Astrocyte (in vitro differentiated cells and primary cell): Measurements from ENCODE around the gene PLEKHO1.

Source experiments
- EZH2 ChIP-seq: IDR thresholded peaks from 2 replicates; pipeline ENCODE4 v1.6.1; 2012; ENCODE audit warnings: mild to moderate bottlenecking, low read length, inconsistent platforms; ENCODE audit not compliant: insufficient read depth
- TF ChIP-seq, protein P1 (sequence below): IDR thresholded peaks from 2 replicates; pipeline ENCODE4 v1.5.1; 2011; ENCODE audit warnings: low read depth, mild to moderate bottlenecking, inconsistent platforms, low read length, moderate library complexity; ENCODE audit not compliant: insufficient read depth

DNA sequence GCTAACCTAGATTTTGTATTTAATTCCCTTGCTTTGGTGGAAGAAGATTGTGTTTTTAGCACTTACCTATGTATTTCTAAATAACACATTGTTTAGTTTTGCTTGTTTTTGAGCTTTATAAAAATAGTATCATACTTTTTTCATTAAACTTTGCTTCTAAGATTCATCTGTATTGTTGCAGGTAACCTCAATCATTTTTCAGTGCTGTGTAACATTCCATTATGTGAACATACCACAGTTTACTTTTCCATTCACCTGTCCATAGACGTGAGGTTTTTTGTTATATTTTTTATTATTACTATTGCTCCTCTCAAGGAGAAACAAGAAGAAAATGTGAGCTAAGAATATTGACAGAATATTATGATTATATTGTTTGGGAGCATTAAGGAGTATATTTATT lies 15.2 kb upstream of the PLEKHO1 start:
- TF ChIP-seq, protein P1, sequence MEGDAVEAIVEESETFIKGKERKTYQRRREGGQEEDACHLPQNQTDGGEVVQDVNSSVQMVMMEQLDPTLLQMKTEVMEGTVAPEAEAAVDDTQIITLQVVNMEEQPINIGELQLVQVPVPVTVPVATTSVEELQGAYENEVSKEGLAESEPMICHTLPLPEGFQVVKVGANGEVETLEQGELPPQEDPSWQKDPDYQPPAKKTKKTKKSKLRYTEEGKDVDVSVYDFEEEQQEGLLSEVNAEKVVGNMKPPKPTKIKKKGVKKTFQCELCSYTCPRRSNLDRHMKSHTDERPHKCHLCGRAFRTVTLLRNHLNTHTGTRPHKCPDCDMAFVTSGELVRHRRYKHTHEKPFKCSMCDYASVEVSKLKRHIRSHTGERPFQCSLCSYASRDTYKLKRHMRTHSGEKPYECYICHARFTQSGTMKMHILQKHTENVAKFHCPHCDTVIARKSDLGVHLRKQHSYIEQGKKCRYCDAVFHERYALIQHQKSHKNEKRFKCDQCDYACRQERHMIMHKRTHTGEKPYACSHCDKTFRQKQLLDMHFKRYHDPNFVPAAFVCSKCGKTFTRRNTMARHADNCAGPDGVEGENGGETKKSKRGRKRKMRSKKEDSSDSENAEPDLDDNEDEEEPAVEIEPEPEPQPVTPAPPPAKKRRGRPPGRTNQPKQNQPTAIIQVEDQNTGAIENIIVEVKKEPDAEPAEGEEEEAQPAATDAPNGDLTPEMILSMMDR, result no peak
- TF ChIP-seq EZH2, result no peak
